PC-9 (cell line): ENCODE data around the gene ADAT1. TPM values are rescaled to one million over a fixed set of nuclear protein-coding genes. Genes with fewer than 3 reads are reported as not detected.

Experiments
- BruUV-seq: library from RNA; stranded (reverse); fragments of 400-500 nt; replicated peaks from 2 replicates; lab custom pipeline; 2021; lab: Mats Ljungman, UMichigan
- CTCF ChIA-PET: fragments of 300-600 bp; sonication (Branson Sonifier 250); formaldehyde crosslinking; loops from one replicate; lab custom pipeline; 2022; ENCODE audit warnings: antibody characterized with exemption; lab: Charles Lee
- POLR2A ChIA-PET: fragments of 300-600 bp; sonication (Branson Sonifier 250); formaldehyde crosslinking; loops from one replicate; lab custom pipeline; 2022; ENCODE audit warnings: antibody characterized with exemption; ENCODE audit not compliant: unreplicated experiment; lab: Charles Lee
- DNase-seq, 2 experiments: peaks; one replicate each; pipeline versions ENCODE4 v3.0.0 to v3.0.0-alpha.2; 2015 to 2022; ENCODE audit warnings: mixed read lengths in 1 of 2
- H2AFZ ChIP-seq: fragments of 200-600 bp; sonication (generic); 2 replicates; pipeline ENCODE4 v1.8.1; 2017; ENCODE audit warnings: antibody characterized with exemption
- H3F3A ChIP-seq: fragments of 200-600 bp; sonication (generic); 2 replicates; pipeline ENCODE4 v1.8.1; 2017; ENCODE audit warnings: antibody characterized with exemption, mild to moderate bottlenecking, low read depth; ENCODE audit not compliant: insufficient read depth
- H3K27ac ChIP-seq: fragments of 200-600 bp; sonication (generic); 2 replicates; pipeline ENCODE4 v1.6.1; 2016; ENCODE audit warnings: mixed run types
- H3K27me3 ChIP-seq: fragments of 200-600 bp; sonication (generic); 2 replicates; pipeline ENCODE4 v1.6.1; 2016; ENCODE audit warnings: low read depth, mixed run types; ENCODE audit not compliant: insufficient read depth
- H3K36me3 ChIP-seq: fragments of 200-600 bp; sonication (generic); 2 replicates; pipeline ENCODE4 v1.6.1; 2016; ENCODE audit warnings: low read depth, mixed run types
- H3K4me1 ChIP-seq: fragments of 200-600 bp; sonication (generic); replicated peaks from 2 replicates; pipeline ENCODE4 v1.6.1; 2016; ENCODE audit warnings: mixed run types; ENCODE audit not compliant: insufficient read depth
- H3K4me2 ChIP-seq: fragments of 200-600 bp; sonication (generic); 2 replicates; pipeline ENCODE4 v1.6.1; 2017; ENCODE audit warnings: mixed run types
- H3K4me3 ChIP-seq: fragments of 200-600 bp; sonication (generic); 2 replicates; pipeline ENCODE4 v1.6.1; 2016; ENCODE audit warnings: mixed run types
- H3K79me2 ChIP-seq: fragments of 200-600 bp; sonication (generic); 2 replicates; pipeline ENCODE4 v1.6.1; 2017; ENCODE audit warnings: low read depth, mixed run types
- H3K9me2 ChIP-seq: fragments of 200-600 bp; sonication (generic); 2 replicates; pipeline ENCODE4 v1.8.1; 2017; ENCODE audit warnings: mild to moderate bottlenecking; ENCODE audit not compliant: insufficient read depth
- H3K9me3 ChIP-seq: fragments of 200-600 bp; sonication (generic); 2 replicates; pipeline ENCODE4 v1.8.1; 2016; ENCODE audit warnings: low read depth; ENCODE audit not compliant: insufficient read depth
- H4K20me1 ChIP-seq: fragments of 200-600 bp; sonication (generic); 2 replicates; pipeline ENCODE4 v1.8.1; 2017; ENCODE audit not compliant: insufficient read depth
- CTCF ChIP-seq: fragments of 200-600 bp; sonication (generic); conservative IDR thresholded peaks from 2 replicates; pipeline ENCODE4 v1.6.1; 2017; ENCODE audit warnings: mixed run types, antibody characterized with exemption, mild to moderate bottlenecking, moderate library complexity
- EZH2 ChIP-seq: fragments of 200-600 bp; sonication (generic); IDR thresholded peaks from 2 replicates; pipeline ENCODE4 v1.8.0; 2017; ENCODE audit warnings: antibody characterized with exemption, low read depth
- intact Hi-C: fragments of 100-400 bp; cut with micrococcal nuclease; formaldehyde crosslinking; loops from one replicate; pipeline ENCODE4 v1.10.0; 2022; ENCODE audit not compliant: unreplicated experiment
- total RNA-seq: library from RNA; stranded (reverse); gene quantifications from 2 replicates; pipeline ENCODE4 v1.2.3, GENCODE V29; 2021

ADAT1 gene
- total RNA-seq, 1 experiment from 2014 or later = 66.4 TPM

- DNase-seq = no peak
- Histone ChIP-seq H3K27me3 (no peaks in the 10 kb centered on the region), H3K9me2 (no peaks in the 10 kb centered on the region), H3K9me3 (no peaks in the 10 kb centered on the region), H4K20me1 (no peaks in the 10 kb centered on the region; the same call in 1 of the 2 replicates), H3K27ac (no peak overlapping the region), H2AFZ (no peak overlapping the region), H3K4me2 (no peak overlapping the region), H3K79me2 (no peaks in the 10 kb centered on the region), H3K4me3 (no peak overlapping the region), H3F3A (no peaks in the 10 kb centered on the region), H3K36me3 (peaks cover 17% of the 10 kb centered on the region), H3K4me1 (no peaks in the 10 kb centered on the region)
- intact Hi-C loops = no loop called here
- no peak for TF ChIP-seq CTCF
- TF ChIP-seq EZH2 = no peak
- ChIA-PET CTCF (no interaction called here), POLR2A (no interaction called here)
- no TSS peak for BruUV-seq
Observed at GRCh38 chr16:75660726-75661302, 37.7 kb upstream of the ADAT1 start.

- no peak for TF ChIP-seq EZH2
- no peak for TF ChIP-seq CTCF
- no peak for DNase-seq
- Histone ChIP-seq H3K27me3 (no peaks in the 10 kb centered on the region), H4K20me1 (no peaks in the 10 kb centered on the region; the same call in 1 of the 2 replicates), H3F3A (no peaks in the 10 kb centered on the region), H3K4me2 (no peak overlapping the region), H3K9me2 (no peaks in the 10 kb centered on the region), H2AFZ (no peak overlapping the region), H3K9me3 (no peaks in the 10 kb centered on the region), H3K27ac (no peak overlapping the region), H3K36me3 (peaks cover 17% of the 10 kb centered on the region), H3K4me1 (no peaks in the 10 kb centered on the region), H3K4me3 (no peak overlapping the region), H3K79me2 (no peaks in the 10 kb centered on the region)
- no TSS peak for BruUV-seq
- CTCF ChIA-PET = no interaction called here
- intact Hi-C loops = no loop called here
- POLR2A ChIA-PET = no interaction called here
Observed at GRCh38 chr16:75660321-75660720, 37.2 kb upstream of the ADAT1 start.

GRCh38 chr16:75658175-75658574, 35.1 kb upstream of the ADAT1 start:
- ChIA-PET POLR2A (no interaction called here), CTCF (no interaction called here)
- H2AFZ ChIP-seq = no peak overlapping the region
- no peaks in the 10 kb centered on the region for H3K4me1 ChIP-seq
- H4K20me1 ChIP-seq = peaks cover 5% of the 10 kb centered on the region; the same call in 1 of the 2 replicates
- DNase-seq = no peak
- H3K36me3 ChIP-seq = peaks cover 25% of the 10 kb centered on the region
- no peaks in the 10 kb centered on the region for H3K27me3 ChIP-seq
- H3K27ac ChIP-seq = no peak overlapping the region
- H3K9me2 ChIP-seq = no peaks in the 10 kb centered on the region
- H3K9me3 ChIP-seq = no peaks in the 10 kb centered on the region
- no peak for TF ChIP-seq CTCF
- no peak for TF ChIP-seq EZH2
- H3K4me3 ChIP-seq = no peak overlapping the region
- H3F3A ChIP-seq = no peaks in the 10 kb centered on the region
- intact Hi-C loops = no loop called here
- BruUV-seq = no TSS peak
- no peak overlapping the region for H3K4me2 ChIP-seq
- H3K79me2 ChIP-seq = peaks cover 7% of the 10 kb centered on the region
